Mammary epithelial cell (primary cell): ENCODE measurements around the gene RBM3.

Source experiments
- CTCF ChIP-seq, 2 donors: IDR thresholded peaks in 1 of 2; conservative IDR thresholded peaks in 1 of 2; 2 replicates each; pipeline ENCODE4 v1.5.1; 2011 to 2012; ENCODE audit warnings: inconsistent platforms in 2 of 2, low read length in 2 of 2, mild to moderate bottlenecking in 2 of 2, control low read depth in 1 of 2, low read depth in 1 of 2; ENCODE audit not compliant: insufficient read depth in 1 of 2; ENCODE audit errors: extremely low read depth in 1 of 2
- EZH2 ChIP-seq: IDR thresholded peaks from 2 replicates; pipeline ENCODE4 v1.6.1; 2012; ENCODE audit warnings: low read length, inconsistent platforms, borderline replicate concordance

- TF ChIP-seq EZH2, result no peak
- TF ChIP-seq CTCF (conservative IDR thresholded peaks at IDR 0.05 in 1 of 2, IDR thresholded peaks at IDR 0.05 in 1 of 2; ENCODE audit: extremely low read depth in 1 of 2, insufficient read depth in 1 of 2, low read depth in 1 of 2, low read length in 2 of 2), result no peak
These were observed 15.3 kb downstream of the RBM3 start for GRCh38 chrX:48589482-48590162.
